ENCODE measurements around the gene INHBC.

Gene INHBC

GRCh38 chr12:57465747-57466505, 31.3 kb downstream of the INHBC start:
- in situ Hi-C loops (cut with HindIII; ENCODE audit: low sequenced_read_pairs), result no loop called here

DNA sequence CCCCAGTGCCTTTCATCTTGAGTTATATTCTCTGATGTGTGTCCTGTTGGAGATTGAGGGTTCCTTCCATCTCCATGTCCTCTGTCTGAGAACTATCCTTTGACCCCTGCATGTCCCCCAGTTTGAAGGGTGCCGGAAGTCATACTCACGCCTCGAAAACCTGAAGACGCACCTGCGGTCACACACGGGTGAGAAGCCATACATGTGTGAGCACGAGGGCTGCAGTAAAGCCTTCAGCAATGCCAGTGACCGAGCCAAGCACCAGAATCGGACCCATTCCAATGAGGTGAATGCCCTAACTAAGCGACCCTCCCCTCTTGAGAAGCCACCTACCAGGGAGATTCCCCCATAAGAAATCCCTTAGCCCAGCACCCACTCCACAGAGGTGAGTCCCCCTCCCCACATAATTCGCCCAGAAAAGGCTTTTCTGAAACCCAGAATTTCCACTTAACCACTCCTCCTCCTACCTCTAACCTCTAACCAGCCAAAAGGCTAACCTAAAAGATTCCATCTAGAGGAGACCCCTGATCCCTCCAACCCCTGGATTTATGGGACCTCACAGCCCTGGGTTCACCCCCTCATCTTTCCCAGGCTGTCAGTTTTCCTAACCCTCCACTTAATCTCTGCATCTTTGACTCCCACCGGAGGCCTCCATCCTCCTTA, 32.8 kb downstream of the INHBC start:
- in situ Hi-C loops (cut with HindIII; ENCODE audit: low sequenced_read_pairs), result no loop called here

GRCh38 chr12:57467915-57468314, 33.3 kb downstream of the INHBC start:
- in situ Hi-C loops (cut with HindIII; ENCODE audit: low sequenced_read_pairs), result no loop called here

GRCh38 chr12:57469296-57470164, 34.9 kb downstream of the INHBC start:
- in situ Hi-C loops (cut with HindIII; ENCODE audit: low sequenced_read_pairs), result no loop called here

GRCh38 chr12:57470286-57470969, 35.8 kb downstream of the INHBC start:
- in situ Hi-C loops (cut with HindIII; ENCODE audit: low sequenced_read_pairs), result no loop called here

DNA sequence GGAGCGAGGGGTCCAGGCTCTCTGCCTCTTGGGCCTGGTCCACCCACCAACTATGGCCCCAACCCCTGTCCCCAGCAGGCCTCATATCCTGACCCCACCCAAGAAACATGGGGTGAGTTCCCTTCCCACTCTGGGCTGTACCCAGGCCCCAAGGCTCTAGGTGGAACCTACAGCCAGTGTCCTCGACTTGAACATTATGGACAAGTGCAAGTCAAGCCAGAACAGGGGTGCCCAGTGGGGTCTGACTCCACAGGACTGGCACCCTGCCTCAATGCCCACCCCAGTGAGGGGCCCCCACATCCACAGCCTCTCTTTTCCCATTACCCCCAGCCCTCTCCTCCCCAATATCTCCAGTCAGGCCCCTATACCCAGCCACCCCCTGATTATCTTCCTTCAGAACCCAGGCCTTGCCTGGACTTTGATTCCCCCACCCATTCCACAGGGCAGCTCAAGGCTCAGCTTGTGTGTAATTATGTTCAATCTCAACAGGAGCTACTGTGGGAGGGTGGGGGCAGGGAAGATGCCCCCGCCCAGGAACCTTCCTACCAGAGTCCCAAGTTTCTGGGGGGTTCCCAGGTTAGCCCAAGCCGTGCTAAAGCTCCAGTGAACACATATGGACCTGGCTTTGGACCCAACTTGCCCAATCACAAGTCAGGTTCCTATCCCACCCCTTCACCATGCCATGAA, 36.5 kb downstream of the INHBC start:
- in situ Hi-C loops (cut with HindIII; ENCODE audit: low sequenced_read_pairs), result no loop called here

DNA sequence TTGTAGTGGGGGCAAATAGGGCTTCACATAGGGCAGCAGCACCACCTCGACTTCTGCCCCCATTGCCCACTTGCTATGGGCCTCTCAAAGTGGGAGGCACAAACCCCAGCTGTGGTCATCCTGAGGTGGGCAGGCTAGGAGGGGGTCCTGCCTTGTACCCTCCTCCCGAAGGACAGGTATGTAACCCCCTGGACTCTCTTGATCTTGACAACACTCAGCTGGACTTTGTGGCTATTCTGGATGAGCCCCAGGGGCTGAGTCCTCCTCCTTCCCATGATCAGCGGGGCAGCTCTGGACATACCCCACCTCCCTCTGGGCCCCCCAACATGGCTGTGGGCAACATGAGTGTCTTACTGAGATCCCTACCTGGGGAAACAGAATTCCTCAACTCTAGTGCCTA, 37.1 kb downstream of the INHBC start:
- in situ Hi-C loops (cut with HindIII; ENCODE audit: low sequenced_read_pairs), result no loop called here

- in situ Hi-C loops (cut with HindIII; ENCODE audit: low sequenced_read_pairs), result no loop called here
These were observed 37.8 kb downstream of the INHBC start for GRCh38 chr12:57472391-57472790.

GRCh38 chr12:57473392-57473791, 38.8 kb downstream of the INHBC start:
- in situ Hi-C loops (cut with HindIII; ENCODE audit: low sequenced_read_pairs), result no loop called here

GRCh38 chr12:57473886-57474285, 39.3 kb downstream of the INHBC start:
- in situ Hi-C loops (cut with HindIII; ENCODE audit: low sequenced_read_pairs), result no loop called here

GRCh38 chr12:57474430-57474829, 39.8 kb downstream of the INHBC start:
- in situ Hi-C loops (cut with HindIII; ENCODE audit: low sequenced_read_pairs), result no loop called here

GRCh38 chr12:57474862-57475261, 40.3 kb downstream of the INHBC start:
- in situ Hi-C loops (cut with HindIII; ENCODE audit: low sequenced_read_pairs), result no loop called here

- in situ Hi-C loops (cut with HindIII; ENCODE audit: low sequenced_read_pairs), result no loop called here
These were observed 40.9 kb downstream of the INHBC start for GRCh38 chr12:57475271-57476161.

DNA sequence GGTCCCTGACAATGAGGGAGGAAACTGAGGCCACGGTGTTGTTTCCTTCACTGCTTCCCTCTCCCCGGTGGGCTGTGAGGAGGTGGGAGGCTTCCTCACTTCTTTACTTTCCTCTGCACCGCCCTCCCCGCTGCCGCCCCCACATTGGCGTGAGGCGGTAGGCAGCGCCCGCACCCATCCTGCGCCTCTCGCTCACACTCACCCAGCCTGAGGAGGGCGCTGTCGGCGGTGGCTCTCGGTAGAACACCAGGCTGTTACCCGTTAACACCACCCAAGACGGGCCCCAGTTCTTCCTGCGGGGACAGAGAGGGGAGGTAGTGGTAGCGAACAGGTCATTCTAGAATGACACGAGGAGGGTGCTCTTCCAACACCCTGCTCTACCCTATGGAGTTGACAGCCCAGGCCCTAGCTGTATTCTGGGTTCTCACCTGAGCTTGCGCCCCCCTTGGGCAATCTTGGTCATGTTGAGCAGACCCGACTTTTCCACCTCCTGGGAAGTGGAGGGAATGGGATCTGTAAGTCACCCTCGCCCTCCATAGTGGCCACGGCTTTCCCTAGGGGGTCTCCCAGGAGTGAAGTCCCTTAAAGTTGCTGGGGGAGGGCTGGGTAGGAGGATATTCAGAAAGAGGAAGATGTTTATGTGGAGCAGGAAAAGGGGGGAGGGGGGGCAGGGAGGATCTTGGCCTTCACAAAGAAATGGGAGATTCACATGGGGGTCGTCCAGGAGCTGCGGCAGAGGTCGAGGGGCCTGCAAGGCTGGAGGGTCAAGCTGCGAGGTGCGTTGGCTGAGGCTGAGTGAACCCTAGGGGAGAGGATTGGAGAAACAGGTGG, 41.8 kb downstream of the INHBC start:
- in situ Hi-C loops (cut with HindIII; ENCODE audit: low sequenced_read_pairs), result no loop called here

DNA sequence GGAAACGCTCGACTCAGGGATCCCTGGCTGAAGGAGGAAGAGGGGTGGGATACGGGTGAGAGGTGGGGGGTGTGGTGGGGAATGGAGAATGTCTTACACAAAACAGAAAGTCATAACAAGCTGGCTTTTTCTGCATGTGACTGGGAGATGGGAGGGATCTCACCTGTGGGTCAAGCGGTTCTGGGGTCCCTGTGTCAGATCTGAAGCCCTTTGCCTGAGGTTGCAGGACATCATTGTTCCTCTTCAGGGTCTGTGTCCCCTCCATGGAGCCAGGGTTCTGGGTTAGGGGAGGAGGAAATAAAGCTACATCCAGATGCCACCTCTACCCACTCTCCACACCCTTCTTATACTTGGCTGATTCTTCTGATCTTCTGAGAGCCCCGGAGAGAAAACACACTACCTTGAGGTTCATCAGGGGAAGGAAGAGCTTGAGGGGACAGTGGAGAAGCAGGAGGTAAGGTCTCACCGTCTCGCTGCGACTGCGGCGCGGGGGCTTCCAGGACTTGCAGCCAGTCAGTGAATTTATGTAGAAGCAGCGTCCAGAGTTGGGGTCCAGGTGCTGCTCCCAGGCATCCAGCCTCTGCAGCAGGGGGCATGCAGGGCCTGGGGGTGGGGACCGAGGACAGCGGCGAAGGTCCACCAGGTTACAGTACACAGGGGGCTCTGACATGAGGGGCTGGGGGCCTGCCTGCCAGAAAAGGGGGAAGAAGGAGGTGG, 42.6 kb downstream of the INHBC start:
- in situ Hi-C loops (cut with HindIII; ENCODE audit: low sequenced_read_pairs), result no loop called here

DNA sequence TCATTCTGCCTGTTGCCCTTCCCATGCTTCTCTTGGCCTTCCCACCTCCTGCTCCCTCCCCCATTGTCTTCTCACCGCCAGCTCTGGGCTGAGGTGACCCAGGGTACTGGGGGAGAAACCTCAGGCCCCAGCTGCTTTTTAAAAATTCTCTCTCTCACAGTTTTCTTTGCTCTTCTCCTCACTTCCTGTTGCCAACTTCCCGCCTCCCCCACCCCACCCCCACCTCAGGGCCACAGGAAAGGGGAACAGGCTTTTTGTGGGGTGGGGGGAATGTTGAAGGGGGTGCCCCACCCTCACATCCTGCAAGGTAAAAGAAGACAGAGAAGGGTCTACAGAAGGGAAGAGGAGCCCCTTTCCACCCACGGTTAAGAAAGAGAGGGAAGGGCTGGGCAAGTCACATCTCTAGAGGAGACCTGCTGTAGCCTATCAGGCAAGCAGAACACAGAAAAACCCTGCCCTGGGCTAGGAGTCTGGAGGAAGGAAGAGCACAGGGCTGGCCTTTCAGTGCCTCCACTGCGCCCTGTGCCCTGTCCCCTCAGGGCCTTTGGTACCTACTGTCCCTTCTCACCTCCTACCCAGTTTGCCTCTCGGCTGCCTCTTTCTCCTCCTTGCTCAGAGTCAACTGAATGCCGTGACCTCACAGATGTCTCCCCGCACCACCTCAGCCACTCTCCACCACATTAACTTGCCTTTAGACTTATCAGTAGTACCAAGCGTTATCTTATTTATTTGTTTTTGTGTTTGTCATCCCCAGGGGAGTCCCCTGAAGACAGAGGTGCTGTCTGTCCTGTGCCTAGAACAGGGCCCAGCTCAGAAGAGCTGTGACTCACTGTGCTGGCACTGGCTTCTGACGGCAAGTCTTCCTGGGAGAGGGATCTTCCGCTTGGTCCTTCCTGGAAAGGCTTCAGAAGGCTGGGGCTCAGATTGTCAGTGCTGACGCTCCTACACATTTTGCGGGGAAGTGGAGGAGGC, 43.4 kb downstream of the INHBC start:
- in situ Hi-C loops (cut with HindIII; ENCODE audit: low sequenced_read_pairs), result no loop called here

DNA sequence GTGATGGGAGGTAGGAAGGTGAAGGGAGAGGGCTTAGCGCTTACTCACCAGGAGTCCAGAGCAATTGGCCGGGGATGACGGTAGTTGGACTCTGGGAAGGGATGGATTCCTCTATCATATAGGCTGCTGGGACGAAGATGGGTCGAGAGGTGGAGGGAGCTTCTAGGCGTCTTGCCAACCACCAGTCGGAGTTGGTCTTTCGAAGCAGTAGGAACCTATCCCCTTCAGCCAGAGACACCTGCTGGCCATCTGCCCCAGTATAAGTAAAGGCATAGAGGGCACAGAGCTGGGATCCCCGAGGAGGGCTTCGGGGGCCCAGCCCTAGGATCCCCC, 44.4 kb downstream of the INHBC start:
- in situ Hi-C loops (cut with HindIII; ENCODE audit: low sequenced_read_pairs), result no loop called here
